ENCODE results near the gene WDR7. TPM values are rescaled to one million over a fixed set of nuclear protein-coding genes. Genes with fewer than 3 reads are reported as not detected.

The WDR7 gene
- total and polyA plus RNA-seq, 9 of the 15 experiments (the other 6 are each of a cell fraction or from before 2014, with no cell fraction given): 1.4 to 9.4 (median 5.3) TPM

GRCh38 chr18:56913941-56914340 lies 262.8 kb downstream of the WDR7 start:
- intact Hi-C loops (cut with micrococcal nuclease): no loop called here
- no peak for TF ChIP-seq ATF6 (CRISPR knock-in tag; IDR thresholded peaks at IDR 0.05)
- TF ChIP-seq, protein P1, sequence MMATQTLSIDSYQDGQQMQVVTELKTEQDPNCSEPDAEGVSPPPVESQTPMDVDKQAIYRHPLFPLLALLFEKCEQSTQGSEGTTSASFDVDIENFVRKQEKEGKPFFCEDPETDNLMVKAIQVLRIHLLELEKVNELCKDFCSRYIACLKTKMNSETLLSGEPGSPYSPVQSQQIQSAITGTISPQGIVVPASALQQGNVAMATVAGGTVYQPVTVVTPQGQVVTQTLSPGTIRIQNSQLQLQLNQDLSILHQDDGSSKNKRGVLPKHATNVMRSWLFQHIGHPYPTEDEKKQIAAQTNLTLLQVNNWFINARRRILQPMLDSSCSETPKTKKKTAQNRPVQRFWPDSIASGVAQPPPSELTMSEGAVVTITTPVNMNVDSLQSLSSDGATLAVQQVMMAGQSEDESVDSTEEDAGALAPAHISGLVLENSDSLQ (IDR thresholded peaks at IDR 0.05): no peak
- TF ChIP-seq SMAD2 (IDR thresholded peaks at IDR 0.05; ENCODE audit: low read depth, low read length): no peak
- no peak for TF ChIP-seq ZNF184 (CRISPR knock-in tag; IDR thresholded peaks at IDR 0.05)
- TF ChIP-seq, protein P2, sequence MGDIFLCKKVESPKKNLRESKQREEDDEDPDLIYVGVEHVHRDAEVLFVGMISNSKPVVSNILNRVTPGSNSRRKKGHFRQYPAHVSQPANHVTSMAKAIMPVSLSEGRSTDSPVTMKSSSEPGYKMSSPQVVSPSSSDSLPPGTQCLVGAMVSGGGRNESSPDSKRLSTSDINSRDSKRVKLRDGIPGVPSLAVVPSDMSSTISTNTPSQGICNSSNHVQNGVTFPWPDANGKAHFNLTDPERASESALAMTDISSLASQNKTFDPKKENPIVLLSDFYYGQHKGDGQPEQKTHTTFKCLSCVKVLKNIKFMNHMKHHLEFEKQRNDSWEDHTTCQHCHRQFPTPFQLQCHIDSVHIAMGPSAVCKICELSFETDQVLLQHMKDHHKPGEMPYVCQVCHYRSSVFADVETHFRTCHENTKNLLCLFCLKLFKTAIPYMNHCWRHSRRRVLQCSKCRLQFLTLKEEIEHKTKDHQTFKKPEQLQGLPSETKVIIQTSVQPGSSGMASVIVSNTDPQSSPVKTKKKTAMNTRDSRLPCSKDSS (IDR thresholded peaks at IDR 0.05; ENCODE audit: low read depth, partially characterized antibody): no peak
- TF ChIP-seq RERE (CRISPR knock-in tag; IDR thresholded peaks at IDR 0.05; ENCODE audit: borderline replicate concordance): no peak
- no peak for TF ChIP-seq MXD1 (CRISPR knock-in tag; IDR thresholded peaks at IDR 0.05; ENCODE audit: borderline replicate concordance, poor library complexity, severe bottlenecking)
- TF ChIP-seq ZNF778 (CRISPR knock-in tag; IDR thresholded peaks at IDR 0.05): no peak
- no peak for TF ChIP-seq TFAP4 (CRISPR knock-in tag; IDR thresholded peaks at IDR 0.05; ENCODE audit: borderline replicate concordance)
- no peak for TF ChIP-seq ZBTB7A (IDR thresholded peaks at IDR 0.05; ENCODE audit: borderline replicate concordance, control insufficient read depth, low read depth, low read length)

More at GRCh38 chr18:56913941-56914340, 262.8 kb downstream of the WDR7 start:
- no peak for DNase-seq (ENCODE audit: extremely low read depth in 1 of 4, low spot score in 3 of 4)
- no peaks in the 10 kb centered on the region for H3K9me3 ChIP-seq (replicated peaks; ENCODE audit: control insufficient read depth, insufficient read depth, low read depth, low read length)
- in situ Hi-C loops (cut with MboI): no loop called here
- H3K4me3 ChIP-seq: no peak overlapping the region
- H3K4me1 ChIP-seq (replicated peaks in 1 of 2; ENCODE audit: control insufficient read depth in 2 of 2, insufficient read depth in 2 of 2, low read length in 2 of 2): no peaks in the 10 kb centered on the region
- no peaks in the 10 kb centered on the region for H4K20me1 ChIP-seq (replicated peaks; ENCODE audit: control insufficient read depth, insufficient read depth, low read length)
- no peak overlapping the region for H3K27ac ChIP-seq (ENCODE audit: extremely low read depth, low read depth, low read length)
- H3K9ac ChIP-seq (ENCODE audit: insufficient read depth in 1 of 2, low read depth in 2 of 2, low read length in 2 of 2): no peak overlapping the region
- BruUV-seq (replicated peaks): no TSS peak
- 18% methylated on average over 4 of the region's 4 CpGs for WGBS (ENCODE audit: insufficient coverage, low coverage, missing lambda C conversion rate)
- no peaks in the 10 kb centered on the region for H3K79me2 ChIP-seq (ENCODE audit: control insufficient read depth, insufficient read depth, low read length)
- H2AFZ ChIP-seq (ENCODE audit: low read depth, low read length): no peak overlapping the region
- CTCF ChIA-PET (ENCODE audit: low intra/inter-chr PET ratio): no interaction called here
- no peak for FAIRE-seq
- ATAC-seq: no peak
- H3K9me1 ChIP-seq (ENCODE audit: control insufficient read depth, insufficient read depth, low read length): no peaks in the 10 kb centered on the region
- POLR2A ChIA-PET: interaction anchor here (1.1 kb wide), 1 partner anchor 21 kb away, joined by 3 read pairs; no protein-coding TSS in a partner anchor
- H3K27me3 ChIP-seq (ENCODE audit: control insufficient read depth in 2 of 2, insufficient read depth in 2 of 2, low read length in 2 of 2): no peaks in the 10 kb centered on the region
- H3K36me3 ChIP-seq (ENCODE audit: control insufficient read depth, insufficient read depth, low read length): no peaks in the 10 kb centered on the region
- no peak overlapping the region for H3K4me2 ChIP-seq (ENCODE audit: insufficient read depth, low read length)

Data from K562 (cell line).